ENCODE data around the gene PRKCSH.

- TF ChIP-seq, protein P1, sequence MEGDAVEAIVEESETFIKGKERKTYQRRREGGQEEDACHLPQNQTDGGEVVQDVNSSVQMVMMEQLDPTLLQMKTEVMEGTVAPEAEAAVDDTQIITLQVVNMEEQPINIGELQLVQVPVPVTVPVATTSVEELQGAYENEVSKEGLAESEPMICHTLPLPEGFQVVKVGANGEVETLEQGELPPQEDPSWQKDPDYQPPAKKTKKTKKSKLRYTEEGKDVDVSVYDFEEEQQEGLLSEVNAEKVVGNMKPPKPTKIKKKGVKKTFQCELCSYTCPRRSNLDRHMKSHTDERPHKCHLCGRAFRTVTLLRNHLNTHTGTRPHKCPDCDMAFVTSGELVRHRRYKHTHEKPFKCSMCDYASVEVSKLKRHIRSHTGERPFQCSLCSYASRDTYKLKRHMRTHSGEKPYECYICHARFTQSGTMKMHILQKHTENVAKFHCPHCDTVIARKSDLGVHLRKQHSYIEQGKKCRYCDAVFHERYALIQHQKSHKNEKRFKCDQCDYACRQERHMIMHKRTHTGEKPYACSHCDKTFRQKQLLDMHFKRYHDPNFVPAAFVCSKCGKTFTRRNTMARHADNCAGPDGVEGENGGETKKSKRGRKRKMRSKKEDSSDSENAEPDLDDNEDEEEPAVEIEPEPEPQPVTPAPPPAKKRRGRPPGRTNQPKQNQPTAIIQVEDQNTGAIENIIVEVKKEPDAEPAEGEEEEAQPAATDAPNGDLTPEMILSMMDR (IDR thresholded peaks at IDR 0.05; ENCODE audit: insufficient read depth, low read depth, low read length): no peak
- TF ChIP-seq EZH2 (IDR thresholded peaks at IDR 0.05; ENCODE audit: insufficient read depth, low read length): no peak
Measured at GRCh38 chr19:11483366-11484111, 48.1 kb downstream of the PRKCSH start.

All from astrocyte (in vitro differentiated cells and primary cell).